ENCODE results near the gene TIMD4.
"Not testable (repeated sequence)": the region's sequence is repeated elsewhere in the genome, so short reads cannot be mapped to it uniquely, and the experiment has no call there.

The TIMD4 gene

DNA sequence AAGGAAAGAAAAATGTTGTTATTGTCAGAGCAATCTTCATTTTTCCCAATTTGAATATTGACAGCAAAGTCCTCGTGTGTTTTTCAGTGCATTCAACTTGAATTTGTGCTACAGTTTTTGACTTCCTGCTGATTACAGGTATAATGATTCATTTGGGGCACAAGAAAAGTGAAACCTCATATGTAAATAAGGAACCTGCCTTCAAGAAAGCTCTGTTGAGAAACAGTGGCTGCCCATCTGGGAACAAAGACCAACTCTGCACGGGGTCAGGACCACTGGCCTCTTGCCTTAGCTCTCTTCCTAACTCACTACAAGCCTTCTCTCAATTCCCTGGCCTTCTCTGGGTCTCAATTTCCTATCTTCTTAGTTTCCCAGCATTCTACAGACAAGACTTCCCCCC is 21.0 kb downstream of the TIMD4 start:
- FAIRE-seq (no peak), DNase-seq (ENCODE audit: insufficient read length, low spot score) (no peak)

DNA sequence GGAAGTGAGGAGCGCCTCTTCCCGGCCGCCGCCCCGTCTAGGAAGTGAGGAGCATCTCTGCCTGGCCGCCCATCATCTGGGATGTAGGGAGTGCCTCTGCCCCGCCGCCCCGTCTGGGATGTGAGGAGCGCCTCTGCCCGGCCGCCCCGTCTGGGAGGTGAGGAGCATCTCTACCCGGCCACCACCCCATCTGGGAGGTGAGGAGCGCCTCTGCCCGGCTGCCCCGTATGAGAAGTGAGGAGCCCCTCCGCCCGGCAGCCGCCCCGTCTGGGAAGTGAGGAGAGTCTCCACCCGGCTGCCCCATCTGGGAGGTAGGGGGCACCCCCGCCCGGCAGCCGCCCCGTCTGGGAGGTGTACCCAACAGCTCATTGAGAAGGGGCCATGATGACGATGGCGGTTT is 22.6 kb downstream of the TIMD4 start:
- FAIRE-seq; DNase-seq (ENCODE audit: insufficient read length, low spot score): not testable (repeated sequence)

More for the DNA sequence above, 21.0 kb downstream of the TIMD4 start:
- TF ChIP-seq POLR2A (IDR thresholded peaks at IDR 0.05; ENCODE audit: low read depth, low read length), result no peak

DNA sequence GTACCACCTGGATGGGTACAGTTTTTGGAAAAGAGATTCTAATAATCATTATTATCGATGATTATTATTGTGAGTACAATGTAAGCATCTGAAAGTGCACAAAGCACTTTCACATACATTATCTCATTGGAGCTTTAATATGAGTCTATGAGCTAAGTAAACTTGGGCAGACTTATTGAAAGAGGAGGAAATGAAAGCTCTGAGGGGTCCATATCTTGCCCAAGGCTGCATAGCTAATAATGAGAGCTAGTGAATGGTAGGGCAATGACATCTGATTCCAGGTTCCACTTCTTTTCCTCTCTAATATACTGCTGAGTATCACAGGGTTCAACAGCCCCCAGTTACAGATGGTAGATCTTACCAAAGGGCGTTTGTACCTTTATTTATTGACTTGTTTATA is 26.1 kb downstream of the TIMD4 start:
- no peak for TF ChIP-seq POLR2A (IDR thresholded peaks at IDR 0.05; ENCODE audit: low read depth, low read length)
- DNase-seq (ENCODE audit: insufficient read length, low spot score) (no peak), FAIRE-seq (no peak)

DNA sequence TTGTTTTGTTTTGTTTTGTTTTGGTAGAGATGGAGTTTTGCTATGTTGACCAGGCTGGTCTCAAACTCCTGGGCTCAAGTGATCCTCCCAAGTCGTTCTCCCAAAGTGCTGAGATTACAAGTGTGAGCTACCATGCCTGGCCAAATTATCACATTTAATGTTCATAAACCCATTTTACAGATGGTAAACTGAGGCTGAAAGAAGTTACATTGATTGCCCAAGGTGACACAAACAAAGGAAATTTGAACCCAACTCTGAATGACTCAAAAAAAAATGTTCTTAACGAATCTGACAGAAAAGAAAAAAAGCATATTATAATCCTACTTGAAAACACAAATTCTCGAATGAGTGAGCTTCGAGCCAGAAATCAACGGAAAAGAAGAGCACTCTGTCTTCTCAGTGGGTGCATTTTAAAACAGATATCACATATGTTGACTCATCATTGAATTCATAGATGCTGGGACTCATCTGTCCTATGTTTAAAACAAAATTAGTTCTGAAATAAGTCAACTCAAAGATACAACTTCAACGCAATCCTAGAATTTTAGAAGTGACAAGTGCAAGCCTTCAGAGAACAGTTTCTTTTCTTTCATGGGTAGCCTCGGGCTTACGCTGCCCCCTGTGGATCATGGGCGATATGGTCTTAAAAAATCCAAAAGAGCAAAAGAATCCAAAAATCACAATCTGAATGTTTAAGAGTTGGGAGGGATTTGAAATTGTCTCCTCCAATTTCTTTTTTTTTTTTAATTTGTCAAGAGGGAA is 28.4 kb downstream of the TIMD4 start:
- FAIRE-seq (no peak), DNase-seq (ENCODE audit: insufficient read length, low spot score) (no peak)
- no peak for TF ChIP-seq POLR2A (IDR thresholded peaks at IDR 0.05; ENCODE audit: low read depth, low read length)

DNA sequence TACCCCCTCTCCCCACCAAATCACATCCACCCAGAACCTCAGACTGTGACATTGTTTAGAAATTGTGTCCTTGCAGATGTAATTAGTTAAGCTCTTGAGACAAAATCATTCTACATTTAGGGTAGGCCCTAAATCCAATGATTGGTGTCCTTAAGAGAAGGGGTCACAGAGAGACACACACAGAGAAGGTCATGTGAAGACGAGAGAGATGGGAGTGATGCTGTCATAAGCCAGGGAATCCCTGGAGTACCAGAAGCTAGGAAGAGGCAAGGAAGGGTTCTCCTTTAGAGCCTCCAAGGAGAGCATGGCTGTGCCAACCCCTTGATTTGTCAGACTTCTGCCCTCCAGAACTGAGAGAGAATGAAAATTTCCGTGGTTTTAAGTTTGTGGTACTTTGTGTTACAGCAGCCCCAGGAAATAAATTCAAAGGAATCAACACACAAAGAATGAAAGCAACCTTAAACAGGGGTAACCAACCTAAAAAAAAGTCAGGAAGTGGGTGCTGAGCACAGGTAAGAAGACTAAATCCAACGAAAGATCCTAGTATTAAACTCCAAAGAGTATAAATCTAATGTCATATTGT is 33.6 kb downstream of the TIMD4 start:
- FAIRE-seq (no peak), DNase-seq (ENCODE audit: insufficient read length, low spot score) (no peak)
- TF ChIP-seq POLR2A (IDR thresholded peaks at IDR 0.05; ENCODE audit: low read depth, low read length), result no peak

DNA sequence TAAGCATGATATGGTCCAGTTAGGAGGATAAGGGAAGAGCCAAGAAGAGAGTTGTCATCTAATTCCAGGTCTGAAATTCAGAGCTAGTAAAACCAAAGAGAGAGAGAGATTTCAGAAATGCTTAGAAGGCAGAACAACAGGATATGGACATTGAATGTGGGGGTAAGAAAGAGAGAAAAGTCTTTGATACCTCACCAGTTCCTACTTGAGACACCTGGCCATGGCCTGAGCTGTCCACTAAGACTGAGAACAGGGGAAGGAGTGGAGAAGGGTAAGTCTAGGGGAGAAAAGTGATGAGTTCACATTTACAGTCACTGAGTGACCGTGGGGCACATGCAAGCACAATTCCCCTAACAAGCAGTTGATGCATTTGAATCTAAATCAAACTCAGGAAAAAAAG is 35.5 kb downstream of the TIMD4 start:
- TF ChIP-seq POLR2A (IDR thresholded peaks at IDR 0.05; ENCODE audit: low read depth, low read length), result no peak
- DNase-seq (ENCODE audit: insufficient read length, low spot score) (no peak), FAIRE-seq (no peak)

DNA sequence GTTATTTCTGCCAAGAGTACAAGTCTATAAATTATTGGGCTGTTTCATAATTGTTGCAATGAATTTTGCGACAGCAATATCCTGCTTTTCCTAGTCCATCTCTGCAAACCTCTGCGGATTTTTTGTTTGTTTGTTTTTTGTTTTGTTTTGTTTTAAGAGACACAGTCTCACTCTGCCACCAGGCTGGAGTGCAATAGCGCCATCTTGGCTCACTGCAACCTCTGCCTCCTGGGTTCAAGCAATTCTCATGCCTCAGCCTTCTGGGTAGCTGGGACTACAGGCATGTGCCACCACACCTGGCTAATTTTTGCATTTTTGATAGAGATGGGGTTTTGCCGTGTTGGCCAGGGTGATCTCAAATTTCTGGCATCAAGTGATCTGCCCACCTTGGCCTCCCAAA is 37.3 kb downstream of the TIMD4 start:
- not testable (repeated sequence) for FAIRE-seq; DNase-seq (ENCODE audit: insufficient read length, low spot score)

DNA sequence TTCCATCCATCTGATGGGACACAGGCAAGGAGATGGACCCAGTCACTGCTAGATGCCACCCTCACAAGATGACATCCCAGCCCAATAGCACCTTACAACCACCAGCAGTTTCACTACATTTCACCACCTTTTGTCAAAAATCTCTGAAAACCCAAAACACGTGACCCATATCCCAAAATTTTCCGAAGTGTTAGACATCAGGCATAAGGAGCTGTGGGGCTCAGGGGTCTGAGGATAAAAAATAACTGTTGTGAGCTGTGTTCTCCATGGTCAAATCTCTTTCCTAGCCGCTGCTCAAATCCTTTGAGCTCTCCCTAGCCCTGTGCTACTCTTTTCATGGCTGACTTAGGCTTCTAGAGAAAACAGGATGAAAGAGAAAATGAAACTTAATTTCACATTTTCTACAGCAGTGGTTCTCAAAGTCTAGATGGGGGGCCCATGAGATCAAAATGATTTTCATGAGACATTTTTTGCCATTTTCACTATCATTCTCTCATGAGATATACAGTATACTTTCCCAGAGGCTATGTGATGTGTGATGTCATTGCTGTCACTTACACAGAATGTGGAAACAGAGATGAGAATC is 40.7 kb downstream of the TIMD4 start:
- TF ChIP-seq POLR2A (IDR thresholded peaks at IDR 0.05; ENCODE audit: low read depth, low read length), result no peak
- DNase-seq (ENCODE audit: insufficient read length, low spot score) (no peak), FAIRE-seq (no peak)

DNA sequence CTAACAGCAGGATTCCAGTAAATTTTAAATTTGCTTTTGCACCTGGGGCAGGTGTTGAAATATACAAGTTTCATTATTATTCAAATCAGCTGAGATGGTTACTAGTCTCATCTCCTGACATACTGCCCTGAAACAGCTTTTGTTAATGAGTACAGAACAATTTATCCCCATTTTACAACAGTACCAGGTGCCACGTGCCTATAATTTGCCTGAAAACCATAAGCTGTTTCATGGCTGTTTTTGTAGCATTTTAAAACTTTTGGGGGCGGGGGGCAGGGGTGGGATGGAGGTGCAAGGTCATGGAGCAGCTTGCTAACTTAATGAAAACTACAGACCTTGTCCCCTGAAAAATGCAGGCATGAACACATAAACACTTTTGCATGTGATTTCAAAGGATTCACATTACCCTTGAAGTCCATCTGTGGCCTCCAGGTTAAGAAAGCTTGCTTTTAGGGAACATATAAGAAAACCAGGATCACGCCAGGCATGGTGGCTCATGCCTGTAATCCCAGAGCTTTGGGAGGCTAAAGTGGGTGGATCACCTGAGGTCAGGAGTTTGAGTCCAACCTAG is 42.1 kb downstream of the TIMD4 start:
- TF ChIP-seq POLR2A (IDR thresholded peaks at IDR 0.05; ENCODE audit: low read depth, low read length), result no peak
- no peak for DNase-seq (ENCODE audit: insufficient read length, low spot score)
- FAIRE-seq, result no peak

DNA sequence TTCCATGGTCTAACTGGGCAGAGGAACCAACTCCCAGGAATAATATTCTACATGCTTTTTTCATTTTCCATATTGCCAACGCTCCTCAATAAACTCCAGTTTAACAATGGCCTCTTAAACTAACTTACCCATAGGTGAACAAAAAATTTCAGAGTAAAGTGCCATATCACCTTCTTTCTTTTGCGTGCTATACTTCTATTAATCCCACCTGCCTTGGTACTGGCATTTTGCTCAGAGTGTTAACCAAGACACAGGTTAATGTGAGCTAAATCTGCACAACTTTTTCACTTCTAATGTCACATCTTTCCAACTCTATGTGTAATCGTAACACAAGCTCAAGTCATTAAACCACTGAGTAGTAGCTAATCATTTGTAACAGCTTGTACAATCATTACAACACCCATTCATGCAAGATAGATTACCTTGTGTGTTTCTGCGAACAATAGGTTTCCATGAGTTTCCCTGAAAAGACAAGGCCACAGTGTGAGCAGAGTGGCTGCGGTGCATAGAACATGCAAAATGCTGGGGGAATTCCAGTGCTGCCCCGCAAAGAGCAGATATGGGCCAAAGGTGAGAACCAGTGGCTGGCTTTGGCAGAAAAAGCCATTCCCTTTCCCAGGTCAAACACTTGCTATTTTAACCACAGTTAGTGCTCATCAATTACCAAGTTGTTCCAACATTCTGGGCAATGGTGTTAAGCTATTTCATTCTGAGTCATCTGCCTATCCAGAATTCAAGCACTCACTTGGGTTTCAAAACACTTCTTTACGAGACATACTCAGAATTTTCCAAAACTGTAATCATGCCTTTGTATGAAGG is 42.8 kb downstream of the TIMD4 start:
- DNase-seq (ENCODE audit: insufficient read length, low spot score) (no peak), FAIRE-seq (no peak)

DNA sequence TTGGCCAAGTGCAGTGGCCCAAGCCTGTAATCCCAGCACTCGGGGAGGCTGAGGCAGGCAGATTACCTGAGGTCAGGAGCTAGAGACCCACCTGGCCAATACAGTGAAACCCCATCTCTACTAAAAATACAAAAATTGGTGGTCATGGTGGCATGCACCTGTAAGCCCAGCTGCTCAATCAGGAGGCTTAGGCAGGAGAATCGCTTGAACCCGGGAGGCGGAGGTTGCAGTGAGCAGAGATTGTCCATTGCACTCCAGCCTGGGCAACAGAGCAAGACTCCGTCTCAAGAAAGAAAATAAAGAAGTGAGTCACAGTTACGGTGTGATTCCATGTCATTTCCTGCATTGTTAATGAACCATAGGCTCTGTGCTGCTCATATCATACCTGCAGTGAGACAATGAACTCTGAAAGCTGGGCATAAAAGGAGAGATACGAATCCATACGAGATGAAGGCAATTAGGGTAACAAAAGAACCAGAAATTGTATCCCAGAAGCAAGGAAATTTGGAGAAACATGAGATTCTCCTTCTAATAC is 44.6 kb downstream of the TIMD4 start:
- FAIRE-seq (no peak), DNase-seq (ENCODE audit: insufficient read length, low spot score) (no peak)
- TF ChIP-seq POLR2A (IDR thresholded peaks at IDR 0.05; ENCODE audit: low read depth, low read length), result no peak

More for the DNA sequence above, 42.8 kb downstream of the TIMD4 start:
- no peak for TF ChIP-seq POLR2A (IDR thresholded peaks at IDR 0.05; ENCODE audit: low read depth, low read length)

DNA sequence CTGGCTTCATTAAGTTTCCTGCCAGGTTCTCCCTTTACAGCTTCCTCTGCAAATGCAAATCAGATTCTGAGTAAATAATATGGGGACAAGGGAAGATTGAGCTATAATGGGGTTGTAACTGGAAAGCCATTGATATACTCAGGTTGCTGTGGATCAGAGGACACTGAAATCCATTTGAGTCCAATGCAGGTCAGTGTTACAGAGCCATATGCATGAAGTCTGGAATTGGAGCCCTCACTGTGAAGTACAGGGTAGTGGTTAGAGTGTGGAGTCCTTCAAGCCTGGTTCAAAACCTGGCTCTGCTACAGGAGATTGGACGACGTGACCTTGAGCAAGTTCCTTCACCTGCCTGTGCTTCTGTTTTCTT is 48.7 kb downstream of the TIMD4 start:
- no peak for DNase-seq (ENCODE audit: insufficient read length, low spot score)
- FAIRE-seq, result no peak
- no peak for TF ChIP-seq POLR2A (IDR thresholded peaks at IDR 0.05; ENCODE audit: low read depth, low read length)

DNA sequence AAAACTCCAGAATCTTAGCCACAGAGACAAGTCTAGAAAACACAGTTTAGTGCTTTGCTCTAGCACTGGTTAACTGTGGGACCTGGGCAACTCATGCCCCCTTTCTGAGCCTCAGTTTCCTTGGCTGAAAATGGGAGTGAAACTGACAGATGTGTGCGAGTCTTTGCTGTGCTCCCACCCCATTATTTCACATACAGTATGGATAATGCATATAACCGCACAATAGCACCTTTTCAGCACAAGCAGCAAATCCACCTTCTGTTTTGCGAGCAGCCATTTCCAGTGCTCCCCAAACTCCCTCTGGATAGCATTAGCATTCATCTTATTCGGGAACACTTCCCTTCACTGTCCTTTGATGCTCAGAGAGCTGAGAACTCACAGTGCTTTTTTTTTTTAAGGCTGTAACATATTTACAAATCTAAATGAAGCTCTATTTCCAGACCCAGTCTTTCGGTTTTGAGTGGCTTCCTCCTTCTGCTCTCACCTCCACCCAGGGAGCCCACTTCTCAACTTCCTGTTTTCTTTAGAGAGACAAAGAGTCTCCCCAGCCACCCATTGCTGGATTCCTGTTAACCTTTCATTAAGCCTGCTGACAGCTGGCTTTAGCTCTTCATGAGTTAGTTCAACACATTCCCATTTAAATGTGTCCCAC is 49.2 kb downstream of the TIMD4 start:
- TF ChIP-seq POLR2A (IDR thresholded peaks at IDR 0.05; ENCODE audit: low read depth, low read length), result no peak
- FAIRE-seq, result no peak
- DNase-seq (ENCODE audit: insufficient read length, low spot score), result no peak

Data from H54 (cell line).